GM15510 (cell line): ENCODE data around the gene ATN1.
A peak's percentile ranks its signal among the peaks of the same experiment; 100 is the strongest.

ENCODE experiments used
- POLR2A ChIP-seq: IDR thresholded peaks from 3 replicates; pipeline ENCODE4 v1.6.1; 2011; ENCODE audit warnings: borderline replicate concordance; ENCODE audit not compliant: insufficient read length; ENCODE audit errors: extremely low read depth

The ATN1 gene

DNA sequence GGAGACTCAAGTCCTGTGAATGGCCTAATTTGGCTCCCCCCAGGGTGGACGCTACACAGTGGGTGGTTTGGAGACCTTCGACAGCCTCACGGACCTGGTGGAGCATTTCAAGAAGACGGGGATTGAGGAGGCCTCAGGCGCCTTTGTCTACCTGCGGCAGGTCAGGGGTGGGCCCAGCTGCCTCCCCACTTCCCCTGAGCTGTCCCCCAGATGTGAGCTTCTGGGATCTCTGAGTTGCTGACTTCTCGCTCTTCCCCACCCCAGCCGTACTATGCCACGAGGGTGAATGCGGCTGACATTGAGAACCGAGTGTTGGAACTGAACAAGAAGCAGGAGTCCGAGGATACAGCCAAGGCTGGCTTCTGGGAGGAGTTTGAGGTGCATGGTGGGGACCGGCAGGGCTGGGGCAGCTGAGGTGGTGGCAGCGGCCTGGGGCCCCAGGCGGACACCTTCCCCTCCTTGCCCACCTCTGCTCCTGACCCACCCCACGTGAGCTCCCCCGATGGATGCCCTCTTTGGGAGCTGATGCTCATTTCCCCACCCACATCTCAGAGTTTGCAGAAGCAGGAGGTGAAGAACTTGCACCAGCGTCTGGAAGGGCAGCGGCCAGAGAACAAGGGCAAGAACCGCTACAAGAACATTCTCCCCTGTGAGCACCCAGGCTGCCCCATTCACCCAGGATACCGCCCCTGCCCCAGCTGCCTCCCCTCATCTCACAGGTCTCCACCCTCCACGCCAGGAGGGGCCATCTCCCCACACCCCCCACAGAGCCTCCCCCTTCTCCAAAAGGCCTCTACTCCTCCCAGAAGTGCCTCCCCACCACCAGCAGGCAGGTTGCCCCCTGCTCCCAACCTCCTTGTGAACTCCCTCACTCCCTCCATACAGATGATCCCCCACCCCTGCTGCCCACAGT, 27.6 kb downstream of the ATN1 start:
- no peak for TF ChIP-seq POLR2A

GRCh38 chr12:6956021-6956727, 28.4 kb downstream of the ATN1 start:
- peak; percentile 44 for TF ChIP-seq POLR2A

GRCh38 chr12:6957151-6957701, 29.5 kb downstream of the ATN1 start:
- peak; percentile 5 for TF ChIP-seq POLR2A

DNA sequence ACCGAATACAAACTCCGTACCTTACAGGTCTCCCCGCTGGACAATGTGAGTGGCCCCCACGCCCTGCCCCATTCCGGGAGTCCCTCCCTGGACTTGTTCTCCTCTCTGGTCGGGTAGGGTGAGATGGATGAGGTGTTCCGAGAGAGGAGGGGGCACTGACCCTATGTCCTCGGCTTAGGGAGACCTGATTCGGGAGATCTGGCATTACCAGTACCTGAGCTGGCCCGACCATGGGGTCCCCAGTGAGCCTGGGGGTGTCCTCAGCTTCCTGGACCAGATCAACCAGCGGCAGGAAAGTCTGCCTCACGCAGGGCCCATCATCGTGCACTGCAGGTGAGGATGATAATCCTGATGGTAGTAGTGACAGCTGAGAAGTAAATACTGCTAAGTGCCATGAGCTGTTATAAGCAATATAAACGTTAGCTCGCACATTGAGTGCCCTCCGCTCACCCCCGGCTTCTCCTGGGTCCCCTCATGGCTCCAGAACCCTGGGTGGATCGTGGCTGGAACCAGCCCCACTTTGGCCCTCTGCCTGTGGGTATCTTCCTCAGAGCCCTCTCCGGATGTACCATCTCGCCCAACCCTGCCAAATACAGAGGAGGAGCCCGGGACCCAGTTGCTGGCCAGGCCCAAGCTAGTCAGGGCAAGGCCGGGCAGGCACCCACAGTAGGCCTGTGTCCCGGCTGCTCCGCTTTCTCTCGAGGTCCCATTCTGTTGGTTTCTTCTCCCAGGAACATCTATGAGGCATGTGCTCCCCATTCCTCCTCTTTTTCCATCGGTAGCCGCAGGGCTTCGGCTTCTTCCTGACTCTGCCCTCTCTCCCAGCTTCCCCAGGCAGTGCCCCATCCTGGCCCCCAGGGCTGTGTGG, 30.2 kb downstream of the ATN1 start:
- peak; percentile 39 for TF ChIP-seq POLR2A

GRCh38 chr12:6958609-6959057, 30.9 kb downstream of the ATN1 start:
- TF ChIP-seq POLR2A, result no peak

DNA sequence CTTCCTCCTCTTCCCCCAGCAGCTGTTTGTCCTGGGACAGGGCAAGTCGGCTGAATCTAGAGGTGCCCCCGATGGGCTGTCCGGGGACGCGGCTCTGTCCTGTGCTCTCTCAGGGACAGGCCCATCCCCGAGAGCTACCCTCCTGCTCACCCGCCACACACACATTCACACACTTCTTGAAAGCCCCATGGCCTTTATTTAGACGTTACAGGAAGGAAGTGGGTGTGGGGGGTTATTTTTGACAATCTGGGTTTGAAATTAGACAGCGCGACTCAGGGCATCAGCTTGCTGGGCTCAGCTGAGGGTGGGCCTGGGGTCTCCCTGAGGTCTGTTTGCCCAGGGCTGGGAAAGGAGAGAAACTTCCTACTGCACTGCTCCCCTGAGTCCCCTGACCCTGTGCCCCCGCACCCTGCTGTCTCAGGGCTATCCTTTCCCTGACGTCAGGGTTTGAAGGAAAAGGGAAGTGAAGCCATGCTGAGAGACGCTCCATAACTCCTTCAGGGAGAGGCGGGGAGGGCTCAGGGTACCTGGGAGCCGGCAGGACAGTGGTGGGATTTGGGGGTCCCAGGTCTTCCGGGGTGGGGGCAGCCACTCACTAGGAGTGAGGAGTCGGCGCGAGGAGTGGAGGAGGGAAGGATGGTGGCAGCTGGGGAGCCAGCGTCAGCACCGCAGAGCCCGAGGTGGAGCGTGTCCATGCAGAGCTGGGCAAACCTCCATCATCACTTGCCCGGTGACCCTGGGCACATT, 31.5 kb downstream of the ATN1 start:
- TF ChIP-seq POLR2A, result peak; percentile 67

DNA sequence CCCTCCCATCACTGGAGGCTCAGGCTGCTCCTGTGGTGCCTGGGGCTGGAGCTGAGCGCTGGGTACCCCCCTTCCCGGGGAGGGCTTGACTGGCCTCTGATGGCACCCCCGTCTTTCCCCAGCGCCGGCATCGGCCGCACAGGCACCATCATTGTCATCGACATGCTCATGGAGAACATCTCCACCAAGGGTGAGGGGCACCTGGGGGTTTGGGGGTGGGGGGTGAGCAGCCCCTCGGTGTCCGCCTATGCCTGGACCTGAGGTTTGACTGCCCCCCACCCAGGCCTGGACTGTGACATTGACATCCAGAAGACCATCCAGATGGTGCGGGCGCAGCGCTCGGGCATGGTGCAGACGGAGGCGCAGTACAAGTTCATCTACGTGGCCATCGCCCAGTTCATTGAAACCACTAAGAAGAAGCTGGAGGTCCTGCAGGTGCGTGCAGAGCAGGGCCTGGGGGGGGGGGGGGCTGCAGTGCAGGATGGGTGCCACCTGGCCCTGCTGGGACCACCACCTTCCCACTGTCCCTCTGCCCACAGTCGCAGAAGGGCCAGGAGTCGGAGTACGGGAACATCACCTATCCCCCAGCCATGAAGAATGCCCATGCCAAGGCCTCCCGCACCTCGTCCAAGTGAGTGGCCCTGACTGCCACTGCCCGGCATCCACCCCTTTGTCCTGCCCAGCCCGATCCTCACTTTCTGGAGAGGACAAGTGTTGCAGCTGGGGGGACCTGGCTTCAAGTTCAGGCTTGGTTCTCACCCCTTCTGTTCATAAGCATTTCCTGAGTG, 32.2 kb downstream of the ATN1 start:
- no peak for TF ChIP-seq POLR2A

DNA sequence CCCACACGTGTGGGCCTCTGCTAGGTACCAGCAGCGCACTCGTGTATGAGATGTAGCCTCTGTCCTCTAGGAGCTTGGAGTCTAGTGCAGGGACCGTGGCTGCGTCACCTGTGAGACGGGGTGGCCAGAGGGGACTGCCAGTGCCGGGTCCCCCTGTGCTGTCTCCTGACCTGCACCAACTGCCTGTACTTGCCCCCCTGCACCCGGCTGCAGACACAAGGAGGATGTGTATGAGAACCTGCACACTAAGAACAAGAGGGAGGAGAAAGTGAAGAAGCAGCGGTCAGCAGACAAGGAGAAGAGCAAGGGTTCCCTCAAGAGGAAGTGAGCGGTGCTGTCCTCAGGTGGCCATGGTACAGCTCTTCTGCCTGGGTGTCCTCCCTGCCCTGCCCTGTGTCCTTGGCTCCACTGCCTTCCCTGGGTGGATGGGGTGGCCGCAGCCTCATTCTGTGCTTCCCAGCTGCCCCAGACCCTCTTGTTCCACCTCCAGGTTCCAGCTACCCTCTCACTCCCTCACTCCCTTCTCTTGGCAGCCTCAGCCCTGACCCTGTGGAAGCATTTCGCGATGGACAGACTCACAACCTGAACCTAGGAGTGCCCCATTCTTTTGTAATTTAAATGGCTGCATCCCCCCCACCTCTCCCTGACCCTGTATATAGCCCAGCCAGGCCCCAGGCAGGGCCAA, 33.0 kb downstream of the ATN1 start:
- peak; percentile 42 for TF ChIP-seq POLR2A

- no peak for TF ChIP-seq POLR2A
Measured at GRCh38 chr12:6961278-6961694, 33.5 kb downstream of the ATN1 start.

GRCh38 chr12:6961695-6962284, 34.0 kb downstream of the ATN1 start:
- TF ChIP-seq POLR2A, result peak; percentile 42

DNA sequence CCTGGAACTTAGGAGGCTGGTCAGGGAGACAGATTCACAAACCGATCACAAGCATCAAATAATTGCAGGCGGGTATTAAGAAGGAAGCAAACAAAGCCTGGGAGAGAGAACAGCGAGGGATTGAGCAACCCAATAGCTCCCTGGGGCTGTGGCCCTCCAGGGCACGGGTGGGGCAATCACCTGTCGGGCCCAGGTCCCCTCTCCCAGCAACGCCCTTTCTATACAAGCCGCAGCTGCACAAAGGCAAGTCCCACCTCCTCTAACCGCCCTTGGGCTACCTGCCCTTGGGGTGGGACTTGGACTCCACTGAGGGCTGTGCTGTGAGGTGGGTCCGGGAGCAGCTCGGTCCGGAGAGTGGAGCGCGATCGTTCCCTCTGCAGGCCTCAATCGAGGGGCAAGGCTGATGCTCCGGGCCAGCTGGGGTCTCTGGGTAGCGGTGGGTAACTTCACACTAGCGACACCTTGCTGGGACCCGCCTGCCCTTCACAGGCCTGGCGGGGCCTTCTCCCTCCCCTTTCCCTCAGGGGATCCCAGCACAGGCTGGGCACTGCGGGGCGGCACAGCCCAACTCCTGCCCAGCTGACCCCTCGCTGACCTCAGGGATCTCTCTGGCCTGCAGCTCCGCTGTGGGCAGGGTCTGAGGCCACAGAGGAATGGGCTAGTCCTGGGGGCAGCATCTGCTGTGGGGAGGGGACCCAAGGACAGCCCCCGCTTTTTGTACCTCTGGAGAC, 34.7 kb downstream of the ATN1 start:
- TF ChIP-seq POLR2A, result no peak

GRCh38 chr12:6963016-6963731, 35.4 kb downstream of the ATN1 start:
- no peak for TF ChIP-seq POLR2A
